Colonic mucosa (tissue), 4 donors: Measurements from ENCODE around the gene HMBS. TPM values are rescaled to one million over a fixed set of nuclear protein-coding genes. Genes with fewer than 3 reads are reported as not detected.

ENCODE experiments used
- DNase-seq: peaks from one replicate; pipeline ENCODE4 v3.0.0-alpha.2; 2020
- H3K27ac ChIP-seq: fragments of 200-600 bp; one replicate; pipeline ENCODE4 v1.8.0; 2021
- H3K27me3 ChIP-seq: fragments of 200-600 bp; one replicate; pipeline ENCODE4 v1.8.0; 2021
- H3K36me3 ChIP-seq: fragments of 200-600 bp; one replicate; pipeline ENCODE4 v1.8.0; 2021
- H3K4me1 ChIP-seq: fragments of 200-600 bp; one replicate; pipeline ENCODE4 v1.8.0; 2021; ENCODE audit warnings: mild to moderate bottlenecking
- H3K4me3 ChIP-seq: fragments of 200-600 bp; one replicate; pipeline ENCODE4 v1.8.0; 2021
- H3K9ac ChIP-seq, 2 donors: one replicate each; pipeline ENCODE4 v1.7.0; 2013; ENCODE audit warnings: control low read depth in 2 of 2, low read depth in 2 of 2, low read length in 2 of 2
- H3K9me3 ChIP-seq: fragments of 200-600 bp; one replicate; pipeline ENCODE4 v1.8.0; 2021
- CTCF ChIP-seq: fragments of 200-600 bp; IDR thresholded peaks from one replicate; pipeline ENCODE4 v1.8.0; 2022; ENCODE audit warnings: antibody characterized with exemption, mild to moderate bottlenecking
- intact Hi-C: fragments of 100-400 bp; cut with DNase I; formaldehyde crosslinking; loops from one replicate; pipeline ENCODE4 v1.14.1; 2022
- total RNA-seq, 2 donors: library from RNA; stranded (reverse); fragmentation: NEBNext Ultra II Directional in 1 of 2; extraction: Animal tissue kit (Norgen Biotek cat#: 25700) in 1 of 2; gene quantifications; one replicate each; pipeline ENCODE4 v1.2.1, GENCODE V29; 2021
- donor health status: healthy.
- donor health status: DM: no; HTN: no; CAD: no.
- donor health status: DM: no; HTN: no; CAD: no.

HMBS gene
- total RNA-seq, 2 donors from 2014 or later = 18.7 to 50.5 TPM

- H3K27ac ChIP-seq = peak within 1 kb of the TSS; percentile 73
- no peaks in the 10 kb centered on the region for H3K9me3 ChIP-seq
- peak; percentile 99 for DNase-seq
- intact Hi-C loops = no loop called here
- TF ChIP-seq CTCF = no peak
- H3K9ac ChIP-seq = peak within 1 kb of the TSS; percentile 79 to 95
- H3K4me1 ChIP-seq = no peaks in the 10 kb centered on the region
- H3K4me3 ChIP-seq = peak within 1 kb of the TSS; percentile 84
- H3K36me3 ChIP-seq = peaks cover 9% of the 10 kb centered on the region
- no peaks in the 10 kb centered on the region for H3K27me3 ChIP-seq
These were observed 17.1 kb upstream of the HMBS start, which contains the start of gene VPS11 for GRCh38 chr11:119067371-119068222. TSS of gene VPS11 (plus strand) at chr11:119067818. CDS start at chr11:119067824, 6 bp downstream.

GRCh38 chr11:119077839-119078238 lies 6.8 kb upstream of the HMBS start:
- Histone ChIP-seq H3K9me3 (no peaks in the 10 kb centered on the region), H3K4me1 (no peaks in the 10 kb centered on the region), H3K4me3 (no peak overlapping the region), H3K9ac (no peak overlapping the region), H3K27me3 (no peaks in the 10 kb centered on the region), H3K36me3 (peaks cover 28% of the 10 kb centered on the region), H3K27ac (no peak overlapping the region)
- TF ChIP-seq CTCF = no peak
- intact Hi-C loops = no loop called here
- DNase-seq = no peak

GRCh38 chr11:119078675-119079420 lies 5.8 kb upstream of the HMBS start:
- intact Hi-C loops = no loop called here
- Histone ChIP-seq H3K36me3 (peaks cover 20% of the 10 kb centered on the region), H3K9ac (no peak overlapping the region), H3K4me3 (no peak overlapping the region), H3K27me3 (no peaks in the 10 kb centered on the region), H3K4me1 (peaks cover under 1% of the 10 kb centered on the region), H3K27ac (no peak overlapping the region), H3K9me3 (no peaks in the 10 kb centered on the region)
- DNase-seq = no peak
- no peak for TF ChIP-seq CTCF

- DNase-seq = no peak
- Histone ChIP-seq H3K36me3 (peaks cover 7% of the 10 kb centered on the region), H3K27me3 (no peaks in the 10 kb centered on the region), H3K4me1 (peaks cover 7% of the 10 kb centered on the region), H3K9me3 (no peaks in the 10 kb centered on the region), H3K9ac (no peak overlapping the region), H3K4me3 (no peak overlapping the region), H3K27ac (no peak overlapping the region)
- intact Hi-C loops = no loop called here
- TF ChIP-seq CTCF = no peak
These were observed 2.9 kb upstream of the HMBS start for GRCh38 chr11:119081682-119082260.

GRCh38 chr11:119085437-119085847 lies 761 bp downstream of the HMBS start:
- no peak for TF ChIP-seq CTCF
- peak; percentile 33 for DNase-seq
- Histone ChIP-seq H3K4me1 (peaks cover 7% of the 10 kb centered on the region), H3K36me3 (no peaks in the 10 kb centered on the region), H3K27ac (peak overlapping the region; percentile 77), H3K4me3 (peak overlapping the region; percentile 57), H3K27me3 (no peaks in the 10 kb centered on the region), H3K9ac (peak overlapping the region; percentile 68 to 88), H3K9me3 (no peaks in the 10 kb centered on the region)
- intact Hi-C loops = no loop called here
